GM18511 (cell line): ENCODE data around the gene PRKRA.
"Not testable (repeated sequence)": the region's sequence is repeated elsewhere in the genome, so short reads cannot be mapped to it uniquely, and the experiment has no call there.

ENCODE experiments used
- ATAC-seq: cut with Tn5 transposase; IDR thresholded peaks from one replicate; pipeline ENCODE4 v1.9.1; 2021; ENCODE audit warnings: mild to moderate bottlenecking, moderate library complexity; ENCODE audit not compliant: unreplicated experiment

PRKRA gene

DNA sequence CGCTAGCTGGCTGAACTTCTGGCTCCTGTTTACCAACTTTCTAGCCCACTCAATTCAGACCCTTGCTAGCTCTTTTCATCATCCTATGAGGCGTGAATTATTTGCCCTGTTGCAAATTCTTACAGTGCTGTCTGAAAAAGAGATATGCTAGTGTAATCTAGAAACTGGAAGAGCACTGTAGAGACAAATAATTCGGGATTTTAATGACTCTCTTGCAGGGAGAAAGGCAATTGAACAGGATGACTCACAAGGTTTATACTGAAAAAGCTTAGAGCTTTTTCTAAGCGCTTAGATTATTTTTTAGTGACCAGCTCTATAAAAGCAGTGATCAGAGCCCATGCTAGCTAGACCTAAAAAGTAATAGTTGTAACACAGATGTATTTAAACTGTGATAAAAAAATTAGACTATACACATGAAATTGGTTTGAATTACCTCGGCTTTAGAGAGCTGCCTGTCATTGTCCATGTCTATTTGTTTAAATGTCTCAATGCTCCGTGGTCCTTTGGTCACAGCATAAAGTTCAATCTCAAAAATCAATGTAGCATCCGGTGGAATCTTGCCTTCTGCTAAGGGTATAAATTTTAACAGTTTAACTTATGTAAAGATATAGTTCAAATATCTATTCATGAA is 18.4 kb upstream of the PRKRA start:
- ATAC-seq: no peak

DNA sequence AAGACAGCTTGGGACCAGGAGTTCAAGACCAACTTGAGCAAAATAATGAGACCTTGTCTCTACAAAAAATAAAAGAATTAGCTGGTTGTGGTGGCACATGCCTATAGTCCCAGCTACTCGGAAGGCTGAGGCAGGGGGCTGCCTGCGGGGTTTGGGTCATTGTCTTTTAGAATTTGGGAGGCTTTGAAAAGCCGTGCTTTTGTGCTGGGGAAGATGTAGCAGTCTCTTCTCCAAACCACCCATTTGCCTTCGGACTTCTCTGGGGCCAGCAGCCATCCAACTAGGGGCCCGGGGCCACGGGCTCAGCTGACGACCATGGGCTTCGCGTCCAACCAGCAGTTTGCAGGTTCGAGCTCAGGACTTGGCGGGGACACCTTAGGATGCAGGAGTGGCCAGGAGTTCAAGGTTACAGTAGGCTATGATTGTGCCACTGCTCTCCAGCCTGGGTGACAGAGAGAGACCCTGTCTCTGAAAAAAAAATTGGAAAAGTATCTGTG is 6.5 kb upstream of the PRKRA start:
- ATAC-seq: no peak

DNA sequence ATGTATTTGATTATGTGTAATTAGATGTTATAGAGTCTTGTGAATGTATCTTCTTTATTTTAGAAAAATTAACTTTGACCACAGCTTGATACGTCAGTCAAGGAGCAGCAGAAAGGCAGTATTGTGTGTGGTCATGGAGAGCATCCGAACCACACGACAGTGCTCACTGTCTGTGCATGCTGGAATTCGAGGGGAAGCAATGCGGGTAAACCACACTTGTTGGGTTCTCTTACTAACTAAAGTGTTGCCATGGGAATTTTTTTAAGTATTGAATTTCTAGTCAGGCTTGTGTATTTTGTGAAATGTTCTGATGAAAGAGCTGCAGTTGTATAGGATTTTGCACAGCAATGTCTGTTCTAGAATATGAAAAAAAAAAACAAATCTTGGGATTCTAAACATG is 5.0 kb upstream of the PRKRA start:
- ATAC-seq: no peak

DNA sequence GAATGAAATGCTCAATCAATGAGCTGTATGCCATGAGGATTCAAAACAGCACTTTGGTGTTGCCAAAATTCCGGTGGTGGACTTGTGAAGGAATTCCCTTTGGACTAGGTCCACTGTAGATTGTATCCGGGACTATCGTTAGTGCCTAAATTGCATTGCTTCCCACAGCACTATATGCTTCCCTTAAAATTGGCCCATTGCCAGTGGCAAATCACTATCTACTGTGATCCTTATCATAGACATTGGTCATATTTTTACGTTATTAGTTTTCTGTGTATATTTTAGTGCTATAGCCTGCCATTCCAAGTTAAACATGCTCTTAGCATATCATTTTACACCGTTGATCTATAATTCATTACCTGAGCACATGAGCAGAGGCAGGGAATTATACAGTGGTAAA is 1.9 kb upstream of the PRKRA start:
- ATAC-seq: no peak

DNA sequence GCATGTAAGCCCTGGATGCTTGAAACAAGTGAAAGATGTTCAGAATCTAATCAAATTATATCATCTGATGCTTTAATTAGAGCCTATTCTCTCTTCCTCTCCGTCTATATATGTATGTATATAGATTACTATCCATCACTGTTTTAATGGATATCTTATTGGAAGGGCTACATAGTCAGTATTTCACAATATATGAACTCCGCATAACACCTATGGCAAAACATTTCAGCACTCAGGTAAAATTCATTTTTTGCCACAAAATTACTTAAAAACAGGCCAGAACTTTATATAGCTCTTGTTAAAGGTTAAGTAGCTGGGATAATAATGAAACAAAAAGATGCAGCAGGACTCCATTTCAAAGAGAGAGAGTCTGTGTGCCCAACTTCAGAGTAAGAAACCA is 1.4 kb upstream of the PRKRA start:
- ATAC-seq: no peak

DNA sequence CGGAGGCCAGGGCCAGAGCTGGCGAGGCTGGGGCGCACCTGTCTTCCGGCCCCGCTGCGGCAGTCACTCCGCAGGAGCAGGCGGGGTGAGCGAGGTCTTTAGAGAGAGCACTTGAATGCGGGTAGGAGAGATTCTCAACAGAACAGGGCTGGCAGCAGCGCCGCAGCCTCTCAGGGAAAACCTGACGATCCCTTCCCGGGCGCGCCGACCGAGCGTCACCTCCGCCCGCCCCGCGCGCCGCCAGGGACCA is 526 bp downstream of the PRKRA start:
- peak; percentile 52 for ATAC-seq

DNA sequence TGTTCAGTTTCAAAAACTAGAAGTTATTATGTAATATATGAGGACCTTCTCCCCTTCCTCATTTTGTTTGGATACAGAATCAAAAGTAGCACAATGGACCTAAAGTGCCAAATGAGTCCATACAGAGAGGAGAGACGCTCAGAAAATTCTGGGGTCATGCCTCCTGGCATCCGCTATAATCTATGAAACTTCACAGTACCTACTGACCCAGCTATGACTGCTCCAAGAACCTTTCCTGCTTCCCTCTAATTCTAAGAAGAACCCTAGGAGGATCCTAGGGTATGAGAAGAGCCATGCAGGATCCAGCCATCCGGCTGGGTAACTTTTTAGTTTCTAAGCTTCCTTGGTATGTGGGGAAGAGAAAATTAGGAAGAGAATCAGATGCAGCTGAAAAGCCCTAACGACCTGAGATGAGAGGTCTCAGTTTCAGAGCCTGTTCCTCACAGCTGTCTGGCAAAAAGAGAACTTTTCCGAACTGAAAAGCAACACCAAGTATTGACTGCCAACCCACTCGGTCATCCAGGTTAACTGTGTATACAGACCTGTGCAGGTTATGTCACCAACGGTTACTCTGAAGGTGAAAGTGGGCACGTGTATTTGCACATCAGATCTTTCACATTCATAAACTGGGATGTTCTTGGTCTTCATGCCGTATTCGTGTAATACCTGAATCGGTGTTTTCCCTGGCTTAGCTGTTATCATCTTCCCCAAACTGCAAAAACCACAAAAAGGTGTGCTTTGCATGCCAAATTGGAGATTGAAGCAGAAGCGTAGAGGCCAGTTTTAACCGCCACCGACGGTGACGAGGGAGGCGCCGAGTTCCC is 1.1 kb downstream of the PRKRA start:
- peak; percentile 10 for ATAC-seq

DNA sequence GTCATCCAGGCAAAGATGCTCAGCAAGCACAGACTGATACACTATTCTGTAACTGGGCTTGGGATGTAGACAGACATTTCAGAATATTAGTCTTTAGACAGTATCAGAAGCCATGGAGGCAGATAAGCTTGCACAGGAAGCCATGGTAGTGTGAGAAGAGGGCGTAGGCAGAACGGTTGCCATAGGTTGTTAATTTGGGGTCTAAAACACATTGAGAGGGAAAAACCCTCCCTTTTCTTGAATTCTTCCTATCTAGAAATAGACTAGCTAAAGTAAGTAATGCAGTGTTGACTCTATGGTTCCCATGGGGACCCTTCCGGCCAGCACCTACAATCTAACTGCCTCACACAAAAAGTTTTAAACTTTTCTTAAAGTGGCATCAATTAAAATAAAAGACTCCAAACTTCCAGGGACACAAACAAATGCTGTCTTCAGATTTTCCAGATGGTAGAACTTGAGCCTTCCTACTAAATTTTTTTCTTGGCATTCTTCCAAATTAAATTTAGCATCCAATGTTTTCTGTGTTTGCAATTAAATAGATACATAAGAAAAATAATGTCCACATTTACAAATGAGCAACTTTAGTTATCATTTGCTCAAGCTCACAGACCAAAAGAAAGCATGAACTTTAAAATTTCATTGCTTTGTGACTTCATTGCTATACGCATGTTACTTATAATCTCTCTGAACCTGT is 1.9 kb downstream of the PRKRA start:
- ATAC-seq: no peak

DNA sequence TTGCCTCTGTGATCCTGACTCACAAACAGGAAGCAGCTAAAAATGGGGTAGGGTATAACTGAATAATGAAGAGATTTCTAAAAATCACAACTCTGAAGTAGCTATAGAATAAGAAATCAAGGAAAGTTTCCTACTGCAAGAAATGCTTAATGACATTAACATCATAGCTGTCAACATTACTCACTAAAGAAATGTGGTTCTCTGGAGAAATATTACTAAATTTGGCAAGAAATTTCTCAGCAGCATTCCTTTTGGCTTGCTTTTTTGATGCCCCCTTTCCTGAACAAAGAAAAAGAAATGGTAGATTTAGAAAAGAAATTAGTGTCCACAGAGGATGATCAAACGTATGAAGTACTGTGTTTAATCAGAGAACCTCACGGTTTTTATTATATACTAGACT is 9.5 kb downstream of the PRKRA start:
- no peak for ATAC-seq

DNA sequence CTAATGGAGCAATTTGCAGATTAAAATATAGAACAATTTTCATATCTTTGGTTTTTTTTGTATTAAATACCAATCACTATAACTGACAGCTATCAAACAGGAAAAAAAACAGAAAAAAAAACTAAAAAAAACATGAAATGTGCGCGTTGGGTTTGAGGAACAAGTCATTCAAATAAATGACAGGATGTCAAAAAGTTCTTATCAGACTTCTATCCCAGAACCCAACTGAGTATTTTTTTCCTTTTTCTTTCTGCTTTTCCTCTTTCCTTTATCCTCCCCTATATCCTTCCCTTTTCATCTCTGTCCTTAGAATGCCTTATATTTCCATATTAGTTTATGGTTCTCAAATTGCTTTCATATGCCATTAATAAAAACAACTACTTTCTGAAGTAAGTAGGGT is 14.3 kb downstream of the PRKRA start:
- no peak for ATAC-seq

DNA sequence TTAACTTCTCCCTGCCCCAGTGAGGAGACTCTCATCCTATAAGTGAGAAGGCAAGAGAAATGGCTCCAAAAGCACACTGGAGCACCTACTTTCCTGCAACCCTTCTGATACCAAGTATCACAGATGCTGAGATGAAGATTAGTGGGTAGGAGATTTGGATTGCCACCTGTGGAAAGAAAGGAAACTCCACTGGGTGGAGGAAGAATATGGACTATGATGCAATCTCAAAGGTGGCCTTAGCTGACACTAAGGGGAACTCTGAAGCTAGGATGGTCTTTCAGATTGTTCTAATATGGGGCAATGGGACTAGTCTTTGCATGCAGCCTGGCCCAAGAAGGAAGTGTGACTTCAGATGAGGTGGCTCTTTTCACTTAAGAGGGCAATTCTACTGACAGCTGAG is 21.6 kb downstream of the PRKRA start:
- ATAC-seq: no peak

DNA sequence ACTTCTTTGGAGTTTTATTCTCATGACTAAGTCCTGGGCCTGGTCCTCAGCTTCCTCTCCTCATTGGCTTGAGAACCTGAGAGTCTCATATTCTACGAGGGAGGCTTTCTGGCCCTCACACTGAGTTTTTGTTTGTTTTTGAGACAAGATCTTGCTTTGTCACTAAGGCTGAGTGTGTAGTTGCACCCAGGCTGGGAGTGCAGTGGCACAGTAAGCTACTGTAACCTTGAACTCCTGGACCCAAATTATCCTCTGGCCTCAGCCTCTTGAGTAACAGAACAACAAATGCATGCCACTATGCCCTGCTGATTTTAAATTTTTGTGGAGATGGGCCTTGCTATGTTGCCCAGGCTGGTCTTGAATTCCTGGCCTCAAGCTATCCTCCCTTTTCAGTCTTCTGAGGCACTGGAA is 22.6 kb downstream of the PRKRA start:
- no peak for ATAC-seq

DNA sequence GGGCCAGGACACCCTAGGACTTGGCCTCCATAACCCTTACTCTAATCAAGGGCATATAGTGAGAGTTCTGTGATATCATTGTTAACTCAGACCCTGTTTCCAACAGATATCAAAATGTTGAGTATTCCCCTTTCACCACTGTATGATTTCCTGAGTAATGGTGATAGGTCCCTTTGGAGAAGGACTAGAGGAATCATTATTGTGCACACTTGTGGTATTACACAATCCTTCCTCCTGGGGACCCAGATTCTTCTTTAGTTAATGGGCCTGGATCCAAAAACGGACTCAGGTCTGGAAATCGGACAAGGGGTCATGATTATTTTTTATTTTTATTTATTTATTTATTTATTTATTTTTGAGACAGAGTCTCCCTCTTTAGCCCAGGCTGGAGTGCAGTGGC is 23.5 kb downstream of the PRKRA start:
- ATAC-seq: no peak

DNA sequence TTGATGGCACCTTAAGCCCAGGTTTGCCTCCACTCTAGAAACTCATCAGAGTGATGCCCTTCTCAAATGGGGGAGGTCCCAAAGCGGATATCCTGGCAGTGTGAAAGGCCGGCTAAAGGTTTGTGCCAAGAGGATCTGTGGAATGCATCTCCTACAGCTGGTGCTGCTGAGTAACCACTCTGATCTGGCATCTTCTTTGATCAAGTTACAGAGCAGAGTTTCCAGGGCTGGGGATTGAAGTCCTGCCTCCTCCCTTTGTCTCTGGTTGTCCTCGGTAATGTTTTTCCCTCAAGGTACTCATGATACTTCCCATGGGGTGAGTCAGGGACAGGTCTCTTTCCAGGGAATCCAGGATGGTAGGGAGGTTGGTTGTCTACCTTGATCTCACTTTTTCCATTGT is 24.6 kb downstream of the PRKRA start:
- no peak for ATAC-seq

DNA sequence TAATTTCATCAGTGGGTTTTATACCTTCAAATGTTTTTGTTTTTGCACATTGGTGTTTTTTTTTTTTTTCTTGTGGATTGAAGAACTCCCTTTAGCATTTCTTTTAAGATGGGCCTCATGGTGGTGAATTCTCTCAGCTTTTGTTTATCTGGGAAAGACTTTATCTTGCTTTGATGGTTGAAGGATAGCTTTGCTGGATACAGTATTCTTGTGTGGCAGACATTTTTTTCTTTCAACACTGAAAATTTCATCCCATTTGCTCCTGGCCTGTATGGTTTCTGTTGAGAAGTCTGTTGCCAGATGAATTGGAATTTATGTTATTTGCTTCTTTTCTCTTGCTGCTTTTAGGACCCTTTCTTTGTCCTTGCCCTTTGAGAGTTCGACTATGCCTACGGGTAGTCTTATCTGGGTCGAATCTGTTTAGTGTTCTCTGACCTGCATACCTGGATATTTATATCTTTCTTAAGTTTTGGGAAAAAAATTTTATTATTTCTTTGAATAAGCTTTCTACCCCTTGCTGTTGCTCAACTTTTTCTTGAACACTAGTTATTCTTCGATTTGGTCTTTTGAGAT is 25.6 kb downstream of the PRKRA start:
- no peak for ATAC-seq

DNA sequence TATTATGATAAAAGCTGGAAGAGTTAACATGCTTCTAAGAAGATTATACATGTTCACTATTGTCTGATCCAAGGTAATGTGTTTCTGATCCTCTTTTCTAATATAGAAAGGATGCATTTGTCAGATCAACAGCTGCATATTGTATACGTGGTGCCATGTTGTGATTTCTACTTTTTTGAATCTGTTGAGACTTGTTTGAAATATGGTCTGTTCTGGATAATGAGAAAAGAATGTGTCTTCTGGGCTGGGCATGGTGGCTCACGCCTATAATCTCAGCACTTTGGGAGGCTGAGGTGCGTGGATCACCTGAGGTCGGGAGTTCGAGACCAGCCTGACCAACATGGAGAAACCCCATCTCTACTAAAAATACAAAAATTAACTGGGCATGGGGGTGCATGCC is 27.2 kb downstream of the PRKRA start:
- not testable (repeated sequence) for ATAC-seq

DNA sequence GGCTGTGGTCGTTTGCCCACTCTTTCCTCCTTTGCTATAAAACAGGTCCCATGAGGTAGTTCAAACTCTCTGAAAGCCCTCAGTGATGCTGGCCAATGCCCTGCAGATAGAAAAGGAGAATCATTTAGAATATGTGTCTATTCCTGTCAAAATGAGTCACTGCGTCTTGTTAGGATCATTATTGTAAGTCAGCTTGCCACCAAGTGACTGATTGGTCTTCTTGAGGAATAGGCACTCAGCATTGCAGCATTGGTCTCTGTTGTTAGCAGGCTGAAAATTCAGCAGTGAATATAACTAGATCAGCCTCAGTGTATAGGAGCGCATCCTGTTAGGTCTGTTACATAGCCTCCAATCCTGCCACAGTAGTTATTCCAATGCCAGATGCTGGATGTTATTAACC is 28.9 kb downstream of the PRKRA start:
- ATAC-seq: no peak

DNA sequence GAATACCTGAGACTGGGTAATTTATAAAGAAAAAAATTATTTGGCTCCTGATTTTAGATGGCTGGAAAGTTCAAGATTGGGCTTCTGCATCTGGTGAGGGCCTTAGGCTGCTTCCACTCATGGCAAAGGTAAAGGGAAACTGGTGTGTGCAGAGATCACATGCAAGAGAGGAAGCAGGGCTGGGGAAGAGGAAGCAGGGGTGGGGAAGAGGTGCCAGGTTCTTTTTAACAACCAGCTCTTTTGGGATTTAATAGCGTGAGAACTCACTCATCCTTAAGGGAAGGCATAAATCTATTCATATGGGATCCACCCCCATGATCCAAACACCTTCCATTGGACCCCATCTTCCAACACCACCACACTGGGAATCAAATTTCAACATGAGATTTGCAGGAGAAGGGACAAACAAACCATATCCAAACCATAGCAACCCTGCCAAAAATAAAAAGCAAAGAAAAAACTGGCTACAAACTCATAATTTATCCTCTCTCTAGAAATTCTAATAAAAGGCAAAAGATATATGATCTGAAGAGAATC is 30.4 kb downstream of the PRKRA start:
- ATAC-seq: no peak

DNA sequence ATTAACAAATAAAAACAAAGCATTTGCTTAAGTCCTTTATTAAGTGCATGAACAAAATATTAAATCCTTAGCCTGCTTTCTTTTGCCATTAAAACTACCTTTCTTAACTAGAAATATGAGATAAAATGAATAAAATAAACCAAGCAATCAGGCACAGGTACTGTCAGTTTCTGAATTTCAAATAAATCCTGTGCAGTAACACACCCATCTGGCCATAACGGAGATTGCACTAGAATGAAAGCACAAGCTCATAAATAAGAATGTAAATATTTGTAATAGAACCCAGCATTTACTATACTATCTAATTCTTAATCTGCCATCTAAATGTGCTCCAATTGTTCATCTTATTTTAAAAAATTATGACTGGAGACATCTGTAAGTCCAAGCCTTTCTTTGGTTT is 31.9 kb downstream of the PRKRA start:
- ATAC-seq: no peak

DNA sequence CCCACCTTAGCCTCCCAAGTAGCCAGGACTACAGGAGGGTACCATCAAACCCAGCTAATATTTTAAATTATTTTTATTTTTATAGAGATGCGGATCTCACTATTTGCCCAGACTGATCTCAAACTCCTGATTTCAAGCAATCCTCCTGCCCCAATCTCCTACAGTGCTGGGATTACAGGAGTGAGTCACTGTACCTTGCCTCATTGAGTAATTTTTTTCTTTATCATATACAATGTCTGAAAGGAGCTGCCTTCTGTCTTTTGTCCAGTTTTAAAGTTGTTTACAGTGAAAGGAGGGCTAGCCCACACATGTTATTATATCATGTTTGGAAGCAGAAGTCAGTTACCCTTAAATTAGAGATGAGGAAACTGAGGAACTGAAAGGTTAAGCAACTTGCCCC is 32.5 kb downstream of the PRKRA start:
- no peak for ATAC-seq

DNA sequence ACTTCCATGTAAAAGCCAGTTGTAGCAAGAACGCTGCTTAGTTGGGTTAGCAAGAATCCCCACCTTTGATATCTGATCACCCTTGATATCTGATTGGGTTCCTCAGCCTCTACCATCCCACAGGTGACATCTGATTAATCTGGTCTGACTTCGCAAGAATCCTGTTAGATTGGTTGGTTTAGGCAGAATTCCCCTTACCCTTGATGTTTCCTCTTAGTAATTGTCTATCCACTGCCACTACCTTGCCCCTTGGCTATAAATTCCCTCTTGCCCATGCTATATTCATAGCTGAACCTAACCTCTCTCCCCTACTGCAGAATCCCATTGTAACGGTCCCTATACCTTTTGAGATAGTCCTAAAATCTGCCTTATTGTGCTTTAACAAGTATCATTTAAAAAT is 33.1 kb downstream of the PRKRA start:
- ATAC-seq: no peak

DNA sequence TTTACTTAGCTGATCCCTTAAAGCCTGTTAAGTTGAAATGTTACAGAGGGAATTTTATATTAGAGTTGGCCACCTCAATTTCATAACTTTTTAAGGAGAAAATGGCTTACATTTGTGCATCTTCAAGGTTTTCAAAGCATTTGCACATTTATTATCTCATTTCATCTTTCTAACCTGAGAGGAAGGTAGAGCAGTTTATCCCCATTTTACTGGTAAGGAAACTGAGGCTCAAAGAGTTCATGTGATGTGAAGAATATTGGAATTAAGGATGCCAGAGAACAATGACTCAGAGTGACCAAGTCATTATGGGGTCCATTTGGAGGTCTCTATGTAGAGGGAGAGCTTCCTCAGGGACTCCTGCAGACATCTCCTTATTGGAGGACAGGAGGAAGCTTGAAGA is 35.0 kb downstream of the PRKRA start:
- no peak for ATAC-seq
